GM23338 (cell line): Measurements from ENCODE around the gene DYNLT2B. TPM values are rescaled to one million over a fixed set of nuclear protein-coding genes. Genes with fewer than 3 reads are reported as not detected.

Experiments
- REST ChIP-seq: IDR thresholded peaks from one replicate; pipeline ENCODE4 v1.6.1; 2018; ENCODE audit warnings: antibody characterized with exemption; ENCODE audit not compliant: unreplicated experiment
- ZNF462 ChIP-seq: fragments of 250-450 bp; sonication (Bioruptor Pico); IDR thresholded peaks from 2 replicates; pipeline ENCODE4 v1.5.0; 2020; ENCODE audit warnings: mild to moderate bottlenecking, moderate library complexity
- polyA plus RNA-seq: library from polyadenylated mRNA; unstranded; fragments of >200 nt; fragmentation: Nextera tagmentation; extraction: Ambion mirVana; gene quantifications from 2 replicates; pipeline ENCODE4 v1.2.1, GENCODE V29; 2016
- small RNA-seq: library from RNA; depleted of rRNA; stranded (forward); fragments of <200 nt; gene quantifications from one replicate; pipeline ENCODE3, GENCODE V24; 2014; ENCODE audit warnings: low replicate concordance
- total RNA-seq: library from RNA; depleted of rRNA; stranded (reverse); fragments of >200 nt; shearing (Covaris generic); gene quantifications from 2 replicates; pipeline ENCODE4 v1.2.3, GENCODE V29; 2014; rRNA removed

The DYNLT2B gene
- total and polyA plus RNA-seq, 2 experiments from 2014 or later, result 11.3 to 42.7 TPM

GRCh38 chr3:196241704-196242103, 76.3 kb downstream of the DYNLT2B start (continued):
- TF ChIP-seq ZNF462, result no peak
- TF ChIP-seq REST, result no peak

Small RNA genes within 50 kb of the gene (small RNA-seq; reads per million reads assigned to genes)
- not detected for gene AC069257.2
- gene RNU6-910P, result not detected

Other genes with a start within 250 kb of the DYNLT2B start
- 179 and 187 TPM in 2 replicates for gene TFRC, start 236.2 kb downstream of the DYNLT2B start, total RNA-seq
- gene TFRC, start 236.2 kb downstream of the DYNLT2B start, polyA plus RNA-seq, result 29.3 and 35.5 TPM in 2 replicates
- 1.3 TPM in 1 of 2 replicates, not detected in the other for gene ZDHHC19, start 106.8 kb downstream of the DYNLT2B start, total RNA-seq
- 15.4 and 15.7 TPM in 2 replicates for gene ZDHHC19, start 106.8 kb downstream of the DYNLT2B start, polyA plus RNA-seq
- gene SLC51A, start 101.7 kb downstream of the DYNLT2B start, total RNA-seq, result 4.0 and 4.5 TPM in 2 replicates
- 6.7 and 7.1 TPM in 2 replicates for gene SLC51A, start 101.7 kb downstream of the DYNLT2B start, polyA plus RNA-seq
- 27.0 and 35.8 TPM in 2 replicates for gene PCYT1A, start 30.5 kb downstream of the DYNLT2B start, total RNA-seq
- gene PCYT1A, start 30.5 kb downstream of the DYNLT2B start, polyA plus RNA-seq, result 11.3 and 11.6 TPM in 2 replicates
- not detected in 2 replicates for gene TM4SF19, start 20.1 kb upstream of the DYNLT2B start, total RNA-seq
- 0.16 TPM in 1 of 2 replicates, not detected in the other for gene TM4SF19, start 20.1 kb upstream of the DYNLT2B start, polyA plus RNA-seq
- 45.2 and 46.2 TPM in 2 replicates for gene UBXN7, start 114.2 kb upstream of the DYNLT2B start, total RNA-seq
- gene UBXN7, start 114.2 kb upstream of the DYNLT2B start, polyA plus RNA-seq, result 27.6 and 37.9 TPM in 2 replicates
- gene RNF168, start 185.5 kb upstream of the DYNLT2B start, total RNA-seq, result 51.0 and 53.0 TPM in 2 replicates
- gene RNF168, start 185.5 kb upstream of the DYNLT2B start, polyA plus RNA-seq, result 29.5 and 33.0 TPM in 2 replicates
- not detected in 2 replicates for gene SMCO1, start 197.1 kb upstream of the DYNLT2B start, total RNA-seq
- not detected in 2 replicates for gene SMCO1, start 197.1 kb upstream of the DYNLT2B start, polyA plus RNA-seq